GM19438 (cell line): ENCODE measurements around the gene TMEM208.
A peak's percentile ranks its signal among the peaks of the same experiment; 100 is the strongest.

Experiments
- ATAC-seq: cut with Tn5 transposase; IDR thresholded peaks from one replicate; pipeline ENCODE4 v1.9.1; 2021; ENCODE audit warnings: low read depth; ENCODE audit not compliant: unreplicated experiment

The TMEM208 gene

DNA sequence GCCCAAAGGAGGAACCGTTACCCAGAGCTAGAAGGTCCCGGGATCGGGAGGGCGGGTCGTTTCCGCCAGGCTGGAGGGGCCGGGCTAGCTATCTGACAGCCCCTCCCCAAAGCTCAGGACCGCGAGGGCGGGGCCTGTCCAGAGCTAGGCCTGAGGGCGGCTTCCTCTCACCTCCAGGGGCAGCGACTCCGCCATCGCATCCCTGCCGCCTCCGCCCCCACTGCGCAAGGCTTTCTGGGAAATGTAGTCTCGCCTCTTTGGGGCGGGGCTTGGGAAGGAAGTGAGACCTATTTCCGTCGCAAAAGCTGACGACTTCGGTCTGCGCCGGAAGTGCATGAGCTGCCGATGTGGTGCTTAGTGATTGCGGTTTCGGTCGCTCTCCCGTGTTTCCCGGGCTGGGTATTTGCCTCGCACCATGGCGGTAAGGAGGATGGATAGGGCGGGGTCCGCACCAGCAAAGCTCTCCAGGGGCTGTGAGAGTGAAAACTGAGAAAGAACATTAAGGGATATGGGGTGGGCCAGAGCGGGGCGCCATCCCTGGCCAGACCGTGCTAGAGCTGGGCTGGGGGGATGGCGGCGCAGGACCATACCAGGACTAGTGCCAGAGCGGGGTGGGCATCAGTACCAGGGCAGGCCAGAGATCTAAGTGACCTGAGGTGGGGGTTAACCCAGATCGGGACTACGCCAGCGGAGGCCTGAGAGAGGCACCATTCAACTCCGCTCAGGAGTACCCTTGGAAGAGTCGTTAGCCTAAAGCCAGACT is at the start of gene TMEM208:
Gene TMEM208 (plus strand): TSS at position 327 of the 763 bp plus-strand sequence. CDS start 89 bp downstream, at position 416.
- peak; percentile 91 for ATAC-seq

DNA sequence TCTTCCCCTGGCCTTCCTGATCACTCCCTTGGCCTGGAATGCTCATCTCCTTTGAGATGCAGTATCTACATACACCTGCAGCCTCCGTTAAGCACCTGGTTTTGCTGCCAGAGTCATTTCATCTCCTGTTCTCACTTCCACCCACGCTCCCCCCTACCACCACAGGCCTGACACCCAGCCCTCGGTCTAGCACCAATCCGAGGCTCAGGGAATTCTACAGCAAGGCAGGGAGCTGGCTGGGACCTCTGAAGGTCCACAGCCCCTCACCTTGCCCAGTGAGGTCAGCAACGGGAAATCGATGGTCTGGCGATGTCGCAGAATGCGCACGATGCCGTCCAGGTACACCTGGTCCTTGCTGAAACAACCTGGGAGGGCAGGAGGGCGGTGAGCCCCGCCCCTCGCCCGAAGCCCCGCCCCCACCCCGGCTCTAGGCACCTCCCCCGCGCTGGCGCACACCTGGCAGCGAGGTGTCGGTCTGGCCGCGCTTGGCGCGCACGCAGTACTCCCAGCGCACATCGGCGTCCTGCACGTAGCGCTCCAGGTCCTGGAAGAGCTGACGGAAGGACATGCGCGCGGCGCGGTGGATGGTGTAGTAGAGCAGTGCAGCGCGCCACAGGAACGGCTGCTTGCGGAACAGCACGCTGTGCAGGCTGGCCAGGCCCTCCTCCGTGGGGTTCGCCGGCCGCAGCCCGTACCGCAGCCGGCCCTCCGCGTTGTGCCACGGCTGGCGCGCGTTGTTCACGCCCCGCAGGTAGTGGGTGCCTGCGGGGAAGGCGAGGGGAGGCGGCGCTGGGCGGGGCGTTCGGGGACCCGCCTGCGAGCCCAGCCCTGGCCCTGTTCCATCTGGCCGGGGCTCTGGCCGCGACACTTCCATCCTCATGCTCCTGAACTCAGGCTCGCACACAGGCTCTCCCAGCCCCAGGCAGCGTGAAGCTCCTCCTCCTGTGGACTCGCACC is 48.9 kb upstream of the TMEM208 start:
- ATAC-seq = no peak

GRCh38 chr16:67179421-67180080 is 47.4 kb upstream of the TMEM208 start:
- ATAC-seq = no peak

DNA sequence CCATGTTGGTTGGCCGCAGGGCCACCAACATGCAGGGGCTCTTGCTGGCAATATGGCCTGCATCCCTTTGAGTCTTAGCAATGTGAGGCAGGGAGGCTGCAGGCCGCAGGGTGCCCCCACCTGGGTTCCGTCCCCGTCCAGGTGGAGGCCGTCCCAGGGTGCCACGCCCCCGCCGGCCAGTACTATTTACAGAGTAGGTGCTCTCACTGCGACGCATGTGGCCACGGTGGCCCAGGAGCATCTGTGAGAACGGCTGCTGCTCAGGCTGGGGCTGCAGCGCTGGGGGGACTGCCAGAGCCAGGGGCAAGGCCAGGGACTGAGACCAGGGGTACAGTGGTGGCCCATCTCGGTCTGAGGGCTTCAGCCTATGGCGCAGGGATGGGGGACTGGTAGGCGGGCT is 46.8 kb upstream of the TMEM208 start:
- no peak for ATAC-seq

DNA sequence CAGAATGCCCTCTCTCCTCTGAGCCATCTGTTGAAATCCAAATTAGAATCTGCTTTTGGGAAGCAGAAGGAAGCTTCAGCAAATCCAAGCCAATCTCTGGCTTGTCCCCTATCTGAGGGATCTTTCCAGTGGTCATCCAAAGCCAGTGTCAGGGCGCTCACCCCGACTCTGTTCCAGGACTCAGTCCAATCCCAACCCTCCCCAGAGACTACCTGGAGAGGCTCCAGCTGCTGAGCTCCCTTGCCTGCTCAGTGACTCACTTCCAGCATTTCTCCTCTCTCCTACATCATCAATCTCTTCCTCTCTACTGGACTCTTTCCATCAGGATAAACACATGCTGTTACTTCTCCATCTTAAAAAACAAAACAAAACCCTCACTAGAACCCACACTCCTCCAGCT is 45.6 kb upstream of the TMEM208 start:
- ATAC-seq = no peak

DNA sequence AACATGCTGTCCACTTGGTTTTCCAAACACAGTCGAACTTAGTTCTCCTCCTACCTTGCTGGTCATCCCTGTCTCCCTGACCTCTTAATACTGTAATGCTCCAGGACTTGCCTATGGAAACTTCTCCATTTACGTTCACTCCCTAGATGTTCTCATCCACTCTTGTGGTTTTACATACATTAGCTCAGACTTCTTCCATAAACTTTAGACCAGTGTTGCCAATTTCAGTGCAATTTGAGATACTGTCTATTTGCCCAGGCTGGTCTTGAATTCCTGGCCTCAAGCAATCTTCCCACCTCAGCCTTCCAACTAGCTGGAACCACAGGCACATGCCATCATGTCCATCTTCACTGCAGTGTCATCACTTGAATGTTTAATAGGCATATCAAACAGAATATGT is 44.6 kb upstream of the TMEM208 start:
- ATAC-seq = no peak

GRCh38 chr16:67183284-67183626 is 43.7 kb upstream of the TMEM208 start:
- no peak for ATAC-seq

- ATAC-seq = peak; percentile 95
These were observed 43.1 kb upstream of the TMEM208 start, which contains the start of gene MATCAP1 for GRCh38 chr16:67183627-67184452. Gene MATCAP1, minus strand, starts transcription at chr16:67183963. Its CDS starts 3,353 bp downstream, at chr16:67180610.

GRCh38 chr16:67184453-67184994 is 42.4 kb upstream of the TMEM208 start:
- peak; percentile 3 for ATAC-seq

GRCh38 chr16:67184995-67185650 is 41.8 kb upstream of the TMEM208 start:
- ATAC-seq = no peak

DNA sequence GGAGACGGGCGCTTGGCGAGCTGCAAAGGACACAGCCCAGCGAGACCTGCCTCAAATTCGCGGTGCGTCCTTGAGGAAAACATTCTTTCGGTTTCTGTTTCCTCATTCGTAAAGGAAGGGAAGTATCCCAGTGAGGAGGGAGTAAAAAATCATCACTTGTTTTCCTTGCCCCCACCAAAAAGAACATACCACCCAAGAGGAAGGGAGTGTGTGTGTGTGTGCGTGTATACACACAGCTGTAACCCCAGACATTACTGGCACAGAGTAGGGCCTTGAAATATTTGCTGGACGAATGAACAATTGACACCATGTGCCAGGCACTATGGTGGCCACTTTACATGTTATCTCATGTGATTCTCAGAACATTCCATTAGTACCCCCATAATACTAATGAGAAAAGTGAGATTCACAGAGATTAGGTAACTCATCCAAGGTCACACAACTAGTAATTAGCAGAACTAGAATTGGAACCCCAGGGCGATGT is 41.2 kb upstream of the TMEM208 start:
- ATAC-seq = no peak

GRCh38 chr16:67186550-67186950 is 40.4 kb upstream of the TMEM208 start:
- ATAC-seq = no peak

DNA sequence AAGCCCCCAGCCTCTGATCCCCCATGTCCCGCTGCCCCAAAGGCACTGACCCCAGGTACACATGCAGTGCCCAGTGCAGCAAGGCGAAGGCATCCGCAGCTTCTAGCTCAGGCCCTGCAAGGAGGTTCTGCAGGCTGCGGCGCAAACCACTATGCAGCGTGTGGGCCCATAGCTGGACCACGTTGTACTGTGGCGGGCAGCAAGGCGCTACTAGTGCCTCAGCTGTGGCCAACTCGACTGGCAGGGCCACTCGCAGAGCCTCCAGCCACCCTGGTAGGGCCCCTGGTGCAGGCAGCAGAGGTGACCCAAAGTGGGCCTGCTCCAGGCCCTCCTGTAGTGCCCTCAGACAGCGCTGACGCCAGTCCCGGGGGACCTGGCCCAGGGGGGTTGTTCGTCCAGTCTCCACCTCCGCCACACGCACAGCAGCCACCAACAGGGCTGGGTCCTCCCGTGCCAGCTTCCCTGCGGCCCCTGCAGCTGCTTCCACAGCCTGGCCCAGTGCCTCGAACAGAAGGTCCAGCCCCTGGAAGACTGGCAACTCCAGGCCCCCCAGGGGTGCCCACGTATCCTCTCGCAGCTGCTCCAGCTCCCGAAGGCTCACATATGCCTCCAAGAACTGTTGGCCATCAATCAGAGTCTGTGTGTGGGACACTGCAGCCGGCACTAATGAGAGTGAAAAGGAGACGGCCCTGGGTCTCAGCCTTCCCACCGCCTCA is 39.6 kb upstream of the TMEM208 start:
- ATAC-seq = no peak

DNA sequence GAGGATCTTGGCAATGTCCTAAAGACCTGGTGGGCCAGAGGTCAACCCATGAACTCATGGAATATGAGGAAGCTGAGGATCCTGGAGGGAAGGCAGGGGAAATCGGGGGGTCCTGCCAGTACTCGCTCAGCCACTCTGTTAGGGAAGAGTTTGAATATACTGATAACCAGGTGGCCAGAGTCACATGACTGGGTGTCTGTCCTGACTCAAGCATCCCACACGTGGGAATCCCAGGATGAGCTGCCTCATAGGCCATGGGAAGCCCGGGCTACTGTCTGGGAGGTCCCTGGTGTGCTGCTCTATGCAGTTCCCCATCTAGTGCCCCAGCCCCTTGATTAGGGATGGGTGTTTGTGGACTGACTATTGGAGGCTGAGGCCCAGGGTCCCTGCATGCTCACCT is 38.6 kb upstream of the TMEM208 start:
- ATAC-seq = no peak

DNA sequence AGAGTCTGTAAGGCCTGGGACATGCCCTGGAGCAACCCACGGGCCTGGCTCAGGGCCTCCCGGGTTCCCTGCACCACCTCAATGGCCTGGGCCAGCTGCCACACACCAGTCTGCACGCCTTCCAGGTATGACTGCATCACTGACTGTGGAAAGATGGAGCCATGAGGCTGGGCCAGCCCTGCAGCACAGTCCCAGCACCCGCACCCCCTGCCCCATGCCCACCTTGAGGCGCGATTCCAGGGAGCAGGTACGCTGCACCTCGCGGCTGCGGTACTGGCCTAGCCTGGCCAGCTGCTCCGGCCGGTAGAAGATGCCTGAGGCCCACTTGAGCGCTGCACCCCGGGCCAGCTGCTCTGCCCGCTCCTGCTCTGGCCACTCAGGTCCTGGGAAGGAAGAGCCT is 38.1 kb upstream of the TMEM208 start:
- ATAC-seq = no peak

DNA sequence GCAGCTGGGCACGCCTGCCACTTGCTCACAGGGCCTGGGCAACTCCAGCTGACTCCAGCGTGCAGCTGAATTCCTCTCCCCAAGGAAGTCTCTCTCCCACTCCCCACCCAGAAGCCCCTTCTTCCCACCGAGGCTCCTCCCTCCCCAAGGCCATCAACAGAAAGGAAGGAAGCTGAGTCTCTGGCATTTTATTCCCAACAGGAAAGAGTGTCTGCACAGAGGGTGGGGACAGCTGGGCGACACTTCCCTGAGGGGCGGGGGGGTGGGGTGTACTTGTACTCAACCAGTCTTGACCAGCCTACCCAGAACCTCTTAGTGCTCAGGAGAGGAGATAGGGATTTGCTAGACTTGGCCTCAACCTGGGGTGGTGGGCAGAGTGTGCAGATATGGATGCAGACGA is 36.9 kb upstream of the TMEM208 start, which contains the start of gene EXOC3L1:
Gene EXOC3L1 (minus strand): TSS at position 96 of the 400 bp plus-strand sequence. CDS start 460 bp downstream, outside the sequence.
- no peak for ATAC-seq

DNA sequence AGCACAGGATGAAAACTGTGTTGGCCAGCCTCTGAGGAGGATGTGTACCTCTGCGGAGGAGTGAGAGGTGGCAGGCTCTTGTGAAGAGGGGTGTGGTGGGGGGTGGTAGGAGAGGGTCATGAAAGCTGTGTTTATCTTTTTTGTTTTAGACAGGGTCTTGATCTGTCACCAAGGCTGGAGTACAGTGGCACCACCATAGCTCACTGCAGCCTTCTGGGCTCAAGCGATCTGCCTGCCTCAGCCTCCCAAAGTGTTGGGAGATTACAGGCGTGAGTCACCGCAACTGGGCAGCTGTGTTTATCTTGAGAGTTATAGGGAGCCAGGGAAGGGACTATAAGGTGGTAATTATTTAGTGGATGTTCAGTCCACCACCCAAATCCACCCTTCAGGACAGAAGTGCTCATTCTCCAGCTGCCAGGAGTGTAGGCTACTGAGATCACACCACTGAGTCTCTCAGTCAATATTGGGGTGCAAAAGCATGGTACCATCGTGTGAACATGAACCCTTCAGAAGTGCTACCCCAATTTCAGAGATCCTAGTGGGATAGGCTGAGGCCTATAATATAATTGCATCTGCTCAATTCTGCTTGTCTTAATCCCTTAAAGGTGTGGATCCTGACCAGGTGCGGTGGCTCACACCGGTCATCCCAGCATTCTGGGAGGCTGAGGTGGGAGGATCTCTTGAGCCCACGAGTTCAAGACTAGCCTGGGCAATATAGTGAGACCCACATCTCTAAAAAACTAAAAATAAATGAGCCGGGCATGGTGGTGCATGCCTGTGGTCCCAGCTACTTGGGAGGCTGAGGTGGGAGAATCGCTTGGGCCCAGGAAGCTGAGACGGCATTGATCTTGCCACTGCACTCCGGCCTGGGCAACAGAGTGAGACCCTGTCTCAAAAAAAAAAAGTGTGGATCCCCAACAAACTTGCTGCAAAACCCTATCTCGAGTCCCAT is 36.2 kb upstream of the TMEM208 start:
- ATAC-seq = no peak
